HEK293T (cell line): Measurements from ENCODE around the gene RABL6.
A peak's percentile ranks its signal among the peaks of the same experiment; 100 is the strongest.

ENCODE experiments used
- CTCF ChIA-PET: fragments of 350-600 bp; formaldehyde crosslinking; extraction: SDS; loops from one replicate; lab custom pipeline; 2021; ENCODE audit warnings: antibody characterized with exemption, inconsistent platforms; lab: Yijun Ruan, JAX
- POLR2A ChIA-PET: fragments of 350-600 bp; formaldehyde crosslinking; extraction: SDS; loops from one replicate; lab custom pipeline; 2020; ENCODE audit warnings: antibody characterized with exemption, inconsistent platforms; lab: Yijun Ruan, JAX
- DNase-seq: peaks from one replicate; pipeline ENCODE4 v3.0.0; 2012; ENCODE audit warnings: mixed read lengths; ENCODE audit errors: extremely low spot score
- ARNT ChIP-seq: fragments of 450-650 bp; IDR thresholded peaks from 2 replicates; pipeline ENCODE4 v1.6.1; 2017; ENCODE audit warnings: mild to moderate bottlenecking
- BHLHE40 ChIP-seq: fragments of 450-650 bp; IDR thresholded peaks from 2 replicates; pipeline ENCODE4 v1.6.1; 2016; ENCODE audit warnings: mild to moderate bottlenecking, moderate library complexity, borderline replicate concordance
- CTBP1 ChIP-seq: fragments of 450-650 bp; IDR thresholded peaks from 2 replicates; pipeline ENCODE4 v1.6.1; 2016; ENCODE audit warnings: borderline replicate concordance
- ELF4 ChIP-seq: fragments of 450-650 bp; IDR thresholded peaks from 2 replicates; pipeline ENCODE4 v1.6.1; 2017; ENCODE audit warnings: antibody characterized with exemption
- FOXA1 ChIP-seq: fragments of 450-650 bp; IDR thresholded peaks from 2 replicates; pipeline ENCODE4 v1.6.1; 2016; ENCODE audit warnings: mild to moderate bottlenecking
- FOXK2 ChIP-seq: fragments of 450-650 bp; IDR thresholded peaks from 2 replicates; pipeline ENCODE4 v1.6.1; 2016; ENCODE audit warnings: mild to moderate bottlenecking
- FOXM1 ChIP-seq: fragments of 450-650 bp; IDR thresholded peaks from 2 replicates; pipeline ENCODE4 v1.6.1; 2017; ENCODE audit warnings: mild to moderate bottlenecking, borderline replicate concordance
- HDGF ChIP-seq: fragments of 450-650 bp; IDR thresholded peaks from 2 replicates; pipeline ENCODE4 v1.6.1; 2017; ENCODE audit warnings: antibody characterized with exemption, borderline replicate concordance
- L3MBTL2 ChIP-seq: fragments of 450-650 bp; conservative IDR thresholded peaks from 2 replicates; pipeline ENCODE4 v1.6.1; 2016; ENCODE audit warnings: mild to moderate bottlenecking
- LEF1 ChIP-seq: fragments of 450-650 bp; IDR thresholded peaks from 2 replicates; pipeline ENCODE4 v1.6.1; 2017; ENCODE audit warnings: mild to moderate bottlenecking, borderline replicate concordance
- NFRKB ChIP-seq: fragments of 450-650 bp; IDR thresholded peaks from 2 replicates; pipeline ENCODE4 v1.6.1; 2016; ENCODE audit warnings: mild to moderate bottlenecking, moderate library complexity
- PKNOX1 ChIP-seq: fragments of 450-650 bp; IDR thresholded peaks from 2 replicates; pipeline ENCODE4 v1.6.1; 2016
- SP1 ChIP-seq: fragments of 450-650 bp; IDR thresholded peaks from 2 replicates; pipeline ENCODE4 v1.6.1; 2017
- SUZ12 ChIP-seq: fragments of 450-650 bp; IDR thresholded peaks from 2 replicates; pipeline ENCODE4 v1.6.1; 2016; ENCODE audit warnings: mild to moderate bottlenecking
- TARDBP ChIP-seq: fragments of 450-650 bp; IDR thresholded peaks from 2 replicates; pipeline ENCODE4 v1.6.1; 2016
- ZNF384 ChIP-seq: fragments of 450-650 bp; IDR thresholded peaks from 2 replicates; pipeline ENCODE4 v1.6.1; 2016

Gene RABL6

DNA sequence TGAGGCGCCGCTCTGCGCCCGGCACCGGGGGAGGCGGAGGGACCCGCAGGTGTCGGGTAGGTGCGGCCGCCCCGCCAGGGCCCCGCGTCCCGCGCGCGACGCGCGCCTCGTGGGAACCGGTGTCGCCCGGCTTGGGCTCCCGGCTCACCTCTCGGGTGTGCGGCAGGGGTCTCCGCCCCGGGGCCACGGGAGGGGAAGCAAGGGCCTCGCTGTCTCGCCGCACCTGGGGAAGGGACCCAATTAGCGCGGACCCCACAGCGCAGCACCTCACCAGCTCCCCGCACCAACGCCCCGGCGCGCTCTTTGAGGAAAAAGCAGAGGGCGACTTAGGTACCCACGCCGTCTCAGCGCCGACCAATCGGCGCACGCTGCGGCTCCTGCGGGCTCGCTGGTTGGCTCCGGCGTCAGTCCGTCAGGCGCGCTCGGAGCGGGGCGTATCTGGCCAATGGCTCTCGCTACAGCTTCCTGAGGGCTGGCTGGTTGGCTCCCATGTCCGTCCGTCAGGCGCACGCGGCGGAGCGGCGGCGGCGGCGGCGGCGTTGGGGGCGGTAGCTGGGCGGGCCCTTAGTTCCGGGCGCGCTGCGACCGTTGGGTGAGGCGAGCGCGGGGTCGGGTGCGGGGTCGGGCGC lies 78.3 kb downstream of the RABL6 start, which contains the start of gene TRAF2:
TRAF2 (plus strand) TSS at position 567 of the 629 bp plus-strand sequence. CDS start 12,225 bp downstream, outside the sequence.
- ChIA-PET POLR2A (interaction anchor here (0.7 to 1.4 kb wide), 9 partner anchors 9 to 158 kb away, joined by 3 to 5 read pairs (median 3); partner anchors contain the start of gene EDF1), CTCF (interaction anchor here (0.8 kb wide), 1 partner anchor 101 kb away, joined by 4 read pairs; no protein-coding TSS in a partner anchor)
- no peak for TF ChIP-seq NFRKB
- TF ChIP-seq L3MBTL2 = peak; percentile 70
- no peak for TF ChIP-seq TARDBP
- TF ChIP-seq ARNT = no peak
- peak; percentile 100 for TF ChIP-seq PKNOX1
- TF ChIP-seq FOXM1 = peak; percentile 14; the same call in 1 of the 2 replicates
- TF ChIP-seq LEF1 = no peak
- TF ChIP-seq ZNF384 = no peak
- peak; percentile 100 for DNase-seq

- DNase-seq = peak; percentile 47
- ChIA-PET CTCF (interaction anchor here (0.8 kb wide), 1 partner anchor 102 kb away, joined by 4 read pairs; no protein-coding TSS in a partner anchor), POLR2A (interaction anchor here (0.7 to 1.4 kb wide), 8 partner anchors 8 to 159 kb away, joined by 3 to 5 read pairs (median 4); partner anchors contain the start of gene EDF1)
- TF ChIP-seq NFRKB (no peak), ELF4 (no peak), ZNF384 (no peak), FOXK2 (no peak), CTBP1 (no peak), LEF1 (no peak), L3MBTL2 (no peak), FOXM1 (no peak)
Measured at GRCh38 chr9:136886610-136887597, 79.2 kb downstream of the RABL6 start.

- no peak for DNase-seq
- TF ChIP-seq SUZ12 (no peak), FOXM1 (no peak), CTBP1 (no peak), ZNF384 (no peak), ELF4 (no peak), LEF1 (no peak), BHLHE40 (no peak), FOXK2 (no peak), SP1 (no peak), PKNOX1 (no peak), NFRKB (no peak)
- CTCF ChIA-PET = no interaction called here
- POLR2A ChIA-PET = no interaction called here
Measured at GRCh38 chr9:136888454-136888853, 80.7 kb downstream of the RABL6 start.

DNA sequence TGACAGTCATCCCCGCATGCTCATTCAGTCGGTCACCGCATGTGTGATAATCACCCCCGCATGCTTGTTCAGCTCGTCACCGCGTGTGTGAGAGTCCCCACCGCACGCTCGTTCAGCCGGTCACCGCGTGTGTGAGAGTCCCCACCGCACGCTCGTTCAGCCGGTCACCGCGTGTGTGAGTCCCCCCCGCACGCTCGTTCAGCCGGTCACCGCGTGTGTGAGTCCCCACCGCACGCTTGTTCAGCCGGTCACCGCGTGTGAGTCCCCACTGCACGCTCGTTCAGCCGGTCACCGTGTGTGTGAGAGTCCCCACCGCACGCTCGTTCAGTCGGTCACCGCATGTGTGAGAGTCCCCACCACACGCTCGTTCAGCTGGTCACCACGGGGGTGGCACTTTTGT lies 82.1 kb downstream of the RABL6 start:
- TF ChIP-seq PKNOX1 (no peak), HDGF (no peak), ELF4 (no peak), SP1 (no peak), FOXK2 (no peak), L3MBTL2 (no peak), SUZ12 (no peak), CTBP1 (no peak), NFRKB (no peak), ZNF384 (no peak), BHLHE40 (no peak), LEF1 (no peak), FOXM1 (no peak), FOXA1 (no peak)
- CTCF ChIA-PET = no interaction called here
- no peak for DNase-seq

GRCh38 chr9:136890661-136891060 lies 82.9 kb downstream of the RABL6 start:
- no peak for TF ChIP-seq LEF1
- TF ChIP-seq FOXK2 = no peak
- TF ChIP-seq PKNOX1 = no peak
- TF ChIP-seq ELF4 = no peak
- TF ChIP-seq FOXA1 = no peak
- TF ChIP-seq TARDBP = no peak
- TF ChIP-seq SUZ12 = no peak
- no peak for TF ChIP-seq BHLHE40
- TF ChIP-seq FOXM1 = no peak
- TF ChIP-seq SP1 = no peak
- no peak for TF ChIP-seq ZNF384
- TF ChIP-seq HDGF = no peak
- TF ChIP-seq CTBP1 = no peak
- TF ChIP-seq ARNT = no peak
- no peak for DNase-seq
- POLR2A ChIA-PET = no interaction called here
- CTCF ChIA-PET = no interaction called here

More for the DNA sequence above, 82.1 kb downstream of the RABL6 start:
- POLR2A ChIA-PET = no interaction called here
